Activated CD4-positive, alpha-beta T cell treated with anti-CD3 and anti-CD28 coated beads for 36 hours (primary cell): ENCODE data around the gene PIH1D2. TPM values are rescaled to one million over a fixed set of nuclear protein-coding genes. Genes with fewer than 3 reads are reported as not detected.
"Not testable (repeated sequence)": the region's sequence is repeated elsewhere in the genome, so short reads cannot be mapped to it uniquely, and the experiment has no call there.

ENCODE experiments used
- ATAC-seq: fragments of 200-7000 bp; cut with Tn5 transposase; one replicate; pipeline ENCODE4 v1.10.0; 2021; ENCODE audit warnings: mild to moderate bottlenecking, moderate library complexity
- CTCF ChIA-PET: fragments of 350-600 bp; sonication (Branson Sonifier 250); formaldehyde crosslinking; loops from one replicate; lab custom pipeline; 2021; ENCODE audit warnings: antibody characterized with exemption; lab: Charles Lee
- POLR2A ChIA-PET: fragments of 350-600 bp; sonication (Branson Sonifier 250); formaldehyde crosslinking; loops from one replicate; lab custom pipeline; 2021; ENCODE audit warnings: antibody characterized with exemption, inconsistent platforms; lab: Charles Lee
- DNase-seq: peaks from one replicate; pipeline ENCODE4 v3.0.0-alpha.2; 2020
- H3K27ac Mint-ChIP-seq: one replicate; pipeline ENCODE4 v1.8.0; 2021; ENCODE audit warnings: mixed read lengths
- H3K27me3 Mint-ChIP-seq: one replicate; pipeline ENCODE4 v1.8.0; 2021; ENCODE audit warnings: mixed read lengths
- H3K36me3 Mint-ChIP-seq: one replicate; pipeline ENCODE4 v1.8.0; 2021; ENCODE audit warnings: low read depth, mixed read lengths
- H3K4me1 Mint-ChIP-seq: one replicate; pipeline ENCODE4 v1.8.0; 2021; ENCODE audit warnings: mixed read lengths
- H3K4me3 Mint-ChIP-seq: one replicate; pipeline ENCODE4 v1.8.0; 2021; ENCODE audit warnings: mild to moderate bottlenecking, moderate library complexity, mixed read lengths
- H3K9me3 Mint-ChIP-seq: one replicate; pipeline ENCODE4 v1.8.0; 2021; ENCODE audit warnings: low read depth, mixed read lengths
- intact Hi-C, 2 experiments: fragments of 100-400 bp; cut with DNase I in 1 of 2; cut with micrococcal nuclease in 1 of 2; formaldehyde crosslinking; loops; one replicate each; pipeline versions ENCODE4 v1.14.2 to v1.15.1; 2022 to 2024; cut with DNase I, micrococcal nuclease
- total RNA-seq, 2 experiments: library from RNA; stranded (reverse); gene quantifications; one replicate each; pipeline ENCODE4 v1.2.3, GENCODE V29; 2021

Gene PIH1D2
- total RNA-seq, 2 experiments from 2014 or later, result 0.57 to 0.61 TPM

DNA sequence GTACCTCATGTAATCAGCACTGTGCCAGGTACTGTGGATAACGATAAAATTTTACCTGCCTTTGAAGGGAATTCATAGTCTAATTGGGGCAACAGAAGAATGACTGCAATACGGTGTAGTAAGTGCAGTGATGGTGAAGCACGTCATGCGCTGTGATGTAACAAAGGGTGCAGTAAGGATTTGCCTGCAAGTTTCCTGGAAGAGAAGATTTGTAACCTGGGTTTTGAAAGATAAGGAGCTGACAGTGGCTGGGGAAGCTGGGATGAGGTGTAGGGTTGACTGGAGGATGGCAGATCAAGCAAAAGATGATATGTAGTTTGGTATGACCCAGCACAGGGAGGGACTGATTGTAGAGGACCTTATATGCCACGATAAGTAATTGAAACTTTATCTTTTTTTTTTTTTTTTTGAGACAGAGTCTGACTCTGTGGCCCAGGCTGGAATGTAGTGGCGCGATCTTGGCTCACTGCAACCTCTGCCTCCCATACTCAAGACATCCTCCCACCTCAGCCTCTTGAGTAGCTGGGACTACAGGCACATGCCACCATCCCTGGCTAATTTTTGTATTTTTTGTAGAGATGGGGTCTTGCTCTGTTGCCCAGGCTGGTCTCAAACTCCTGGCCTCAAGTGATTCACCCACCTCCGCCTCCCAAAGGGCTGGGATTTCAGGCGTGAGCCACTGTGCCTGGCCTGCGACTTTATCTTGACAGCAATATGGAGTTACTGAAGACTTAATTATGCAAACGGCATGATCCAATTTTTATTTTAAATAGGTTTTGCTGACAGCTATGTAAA lies 24.1 kb upstream of the PIH1D2 start:
- Mint-ChIP-seq H3K27me3 (no peaks in the 10 kb centered on the region), H3K36me3 (peaks cover 12% of the 10 kb centered on the region), H3K9me3 (no peaks in the 10 kb centered on the region), H3K27ac (no peak overlapping the region), H3K4me3 (no peak overlapping the region), H3K4me1 (no peaks in the 10 kb centered on the region)
- ChIA-PET CTCF (interaction anchor here (0.8 to 1.0 kb wide), 2 partner anchors 15 to 16 kb away, joined by 3 to 6 read pairs; no protein-coding TSS in a partner anchor), POLR2A (no interaction called here)
- DNase-seq (no peak), ATAC-seq (no peak)
- intact Hi-C loops, result no loop called here

DNA sequence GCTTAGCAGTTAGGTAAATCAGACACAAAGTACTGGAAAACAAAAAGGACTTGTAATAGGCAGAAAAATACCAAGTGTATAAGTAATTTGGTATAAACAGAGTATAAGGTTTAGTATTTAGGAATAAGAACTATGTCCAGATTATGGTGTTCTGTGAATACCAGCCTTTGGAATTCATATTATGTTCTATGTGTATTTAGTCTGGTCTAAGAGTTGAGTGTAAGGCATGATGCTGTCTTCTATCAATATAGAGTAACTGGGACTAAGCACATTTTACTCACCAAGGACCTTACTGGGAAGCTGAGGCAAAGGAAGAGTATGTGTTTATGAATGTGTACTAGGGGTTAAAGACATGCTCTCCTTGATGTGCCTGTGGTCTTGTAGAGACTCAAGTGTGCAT lies 22.4 kb upstream of the PIH1D2 start:
- Mint-ChIP-seq H3K9me3 (no peaks in the 10 kb centered on the region), H3K27me3 (no peaks in the 10 kb centered on the region), H3K27ac (no peak overlapping the region), H3K36me3 (peaks cover 26% of the 10 kb centered on the region), H3K4me3 (no peak overlapping the region), H3K4me1 (no peaks in the 10 kb centered on the region)
- ATAC-seq (no peak), DNase-seq (no peak)
- ChIA-PET POLR2A (no interaction called here), CTCF (interaction anchor here (0.7 kb wide), 1 partner anchor 231 kb away, joined by 3 read pairs; no protein-coding TSS in a partner anchor)
- intact Hi-C loops, result no loop called here

DNA sequence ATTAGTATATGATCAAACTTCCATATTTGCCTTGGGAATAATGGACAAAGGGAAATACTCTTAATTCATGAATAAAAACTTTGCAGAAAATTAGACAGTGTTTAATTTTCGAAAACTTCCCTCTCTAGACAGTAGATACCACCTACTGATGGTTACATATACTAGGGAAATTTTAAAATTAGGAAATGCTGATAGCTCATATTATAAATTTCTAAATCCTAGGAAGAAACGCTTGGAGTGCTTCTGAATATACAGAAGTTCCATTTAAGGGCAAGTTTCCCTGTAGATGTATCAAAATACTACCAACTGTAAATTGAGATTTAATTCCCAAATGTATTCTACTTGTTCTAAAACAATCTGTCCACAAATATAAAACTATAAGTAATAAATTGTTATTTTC lies 21.5 kb upstream of the PIH1D2 start:
- intact Hi-C loops, H3K27me3 Mint-ChIP-seq, CTCF ChIA-PET, H3K4me3 Mint-ChIP-seq, POLR2A ChIA-PET, H3K4me1 Mint-ChIP-seq, H3K27ac Mint-ChIP-seq, ATAC-seq, H3K9me3 Mint-ChIP-seq, DNase-seq: not testable (repeated sequence)
- H3K36me3 Mint-ChIP-seq, result peaks cover 29% of the 10 kb centered on the region

DNA sequence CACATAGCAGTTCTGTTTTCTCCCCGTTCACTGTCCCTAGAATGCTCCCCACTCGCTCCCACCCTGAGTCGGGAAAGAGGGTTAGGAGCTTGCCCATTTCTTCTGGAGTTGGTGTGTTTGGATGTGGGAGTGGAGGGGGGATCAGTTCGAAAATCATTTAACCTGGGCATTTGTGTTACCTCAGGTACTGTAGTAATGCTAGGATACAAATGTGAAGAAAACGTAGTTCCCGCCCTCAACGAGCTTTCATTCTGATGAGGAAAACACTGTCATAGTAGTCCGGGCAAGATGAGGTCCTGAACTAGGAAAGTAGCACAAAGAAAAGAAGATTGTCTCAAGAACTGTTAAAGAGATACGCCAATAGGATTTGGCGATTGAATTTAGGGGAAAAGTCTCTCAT lies 13.4 kb upstream of the PIH1D2 start:
- H3K4me3 Mint-ChIP-seq, result peak overlapping the region; percentile 97
- ATAC-seq, result no peak
- ChIA-PET POLR2A (no interaction called here), CTCF (interaction anchor here (0.6 to 1.4 kb wide), 6 partner anchors 71 to 216 kb away, joined by 3 to 6 read pairs (median 3); no protein-coding TSS in a partner anchor)
- H3K9me3 Mint-ChIP-seq, result no peaks in the 10 kb centered on the region
- H3K4me1 Mint-ChIP-seq, result peaks cover 61% of the 10 kb centered on the region
- peaks cover 77% of the 10 kb centered on the region for H3K36me3 Mint-ChIP-seq
- intact Hi-C loops, result loop anchor here (2.0 to 10.0 kb wide), 7 partner anchors 30 to 1225 kb away; partner anchors contain the start of genes ALG9 (in 1 of the 2), DLAT (in 1 of the 2), PPP2R1B (in 1 of the 2) and SIK2 (in 1 of the 2)
- no peak for DNase-seq
- peak overlapping the region; percentile 93 for H3K27ac Mint-ChIP-seq
- no peaks in the 10 kb centered on the region for H3K27me3 Mint-ChIP-seq

DNA sequence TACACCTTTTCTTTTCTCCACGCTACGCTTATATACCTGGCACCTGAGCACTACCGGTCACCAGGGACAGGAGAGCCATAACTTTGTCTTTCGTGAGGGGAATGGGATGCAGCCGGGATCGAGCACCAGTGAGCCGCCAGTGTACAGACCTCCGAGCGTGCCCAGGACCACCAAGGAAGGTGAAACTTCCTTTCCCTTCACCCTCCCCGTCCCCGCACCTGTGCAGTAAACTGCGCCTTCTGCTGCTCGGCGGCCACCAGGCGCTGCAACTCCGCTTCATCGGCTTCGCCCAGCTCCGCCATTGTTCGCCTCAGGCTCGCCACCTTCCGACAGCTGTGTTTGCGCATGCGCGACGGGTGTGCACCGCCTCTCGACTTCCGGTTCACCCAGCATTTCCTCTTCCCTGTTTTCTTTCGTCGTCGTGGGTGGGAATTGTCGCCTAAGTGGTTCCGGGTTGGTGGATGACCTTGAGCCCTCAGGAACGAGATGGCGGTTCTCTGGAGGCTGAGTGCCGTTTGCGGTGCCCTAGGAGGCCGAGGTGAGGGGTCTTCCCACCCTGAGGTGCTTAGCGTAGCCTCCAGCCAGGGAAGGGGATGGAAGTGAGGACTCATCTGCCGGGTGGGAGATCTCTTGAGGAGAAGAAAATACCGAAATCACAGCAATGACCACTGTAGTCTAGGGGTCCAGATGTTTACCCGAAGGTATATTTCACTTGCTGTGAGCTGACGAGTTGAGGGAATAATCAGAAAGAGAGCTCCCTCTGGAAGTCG lies 12.8 kb upstream of the PIH1D2 start, which contains the start of the genes SDHD and TIMM8B:
SDHD (plus strand) TSS at position 452 of the 770 bp plus-strand sequence; CDS start at position 487, 35 bp downstream.
TIMM8B (minus strand) TSS at position 335 of the 770 bp plus-strand sequence; CDS start at position 302, 33 bp downstream.
- Mint-ChIP-seq H3K27ac (peak within 1 kb of the TSS; percentile 93), H3K4me3 (peak within 1 kb of the TSS; percentile 97), H3K27me3 (no peaks in the 10 kb centered on the region), H3K36me3 (peaks cover 74% of the 10 kb centered on the region), H3K9me3 (no peaks in the 10 kb centered on the region), H3K4me1 (peaks cover 63% of the 10 kb centered on the region)
- ATAC-seq (peak; percentile 86), DNase-seq (peak; percentile 97)
- CTCF ChIA-PET, result interaction anchor here (0.5 to 1.4 kb wide), 7 partner anchors 70 to 216 kb away, joined by 3 to 6 read pairs (median 3); partner anchors contain the start of gene ALG9
- intact Hi-C loops, result loop anchor here (1.0 to 10.0 kb wide), 13 partner anchors 12 to 1226 kb away; partner anchors contain the start of genes CFAP68 (in 2 of the 2), DLAT (in 2 of the 2), FDXACB1 (in 2 of the 2) and NKAPD1 (in 2 of the 2)
- POLR2A ChIA-PET, result no interaction called here

DNA sequence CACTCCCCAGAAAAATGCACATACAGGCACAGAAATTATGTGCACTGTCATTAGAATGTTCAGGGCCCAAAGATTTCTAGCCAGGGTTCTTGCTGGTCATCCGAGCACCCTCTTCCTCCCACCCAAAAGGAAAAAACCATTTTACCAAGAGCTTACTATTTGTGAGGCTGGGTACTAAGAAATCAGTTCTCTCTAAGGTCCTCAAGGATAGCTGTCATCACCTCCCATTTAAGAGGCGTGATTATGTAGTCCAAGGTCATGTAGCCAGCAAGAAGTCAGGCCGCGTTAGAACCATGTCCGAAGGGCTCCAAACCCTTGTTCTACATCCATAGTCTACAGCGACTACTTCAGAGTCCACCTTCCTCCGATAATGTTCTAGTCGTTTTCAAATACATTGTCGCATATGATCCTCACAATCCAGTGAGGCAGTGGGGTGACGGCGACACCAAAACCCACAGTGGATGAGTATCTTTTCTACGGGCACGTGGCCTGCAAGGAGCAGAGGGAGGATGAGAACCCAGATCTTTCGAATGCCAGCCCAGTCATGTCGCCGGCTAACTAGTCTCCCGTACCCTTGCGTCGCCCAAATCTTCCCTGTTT lies 12.1 kb upstream of the PIH1D2 start:
- ATAC-seq (peak; percentile 63), DNase-seq (peak; percentile 70)
- Mint-ChIP-seq H3K4me1 (peaks cover 64% of the 10 kb centered on the region), H3K27me3 (no peaks in the 10 kb centered on the region), H3K27ac (peak overlapping the region; percentile 93), H3K4me3 (peak overlapping the region; percentile 97), H3K9me3 (no peaks in the 10 kb centered on the region), H3K36me3 (peaks cover 70% of the 10 kb centered on the region)
- intact Hi-C loops, result loop anchor here (1.0 to 10.0 kb wide), 13 partner anchors 12 to 1226 kb away; partner anchors contain the start of genes CFAP68 (in 2 of the 2), DLAT (in 2 of the 2), FDXACB1 (in 2 of the 2) and NKAPD1 (in 2 of the 2)
- ChIA-PET POLR2A (no interaction called here), CTCF (interaction anchor here (0.5 to 1.4 kb wide), 5 partner anchors 151 to 319 kb away, joined by 3 to 5 read pairs (median 4); partner anchors contain the start of gene ALG9)

DNA sequence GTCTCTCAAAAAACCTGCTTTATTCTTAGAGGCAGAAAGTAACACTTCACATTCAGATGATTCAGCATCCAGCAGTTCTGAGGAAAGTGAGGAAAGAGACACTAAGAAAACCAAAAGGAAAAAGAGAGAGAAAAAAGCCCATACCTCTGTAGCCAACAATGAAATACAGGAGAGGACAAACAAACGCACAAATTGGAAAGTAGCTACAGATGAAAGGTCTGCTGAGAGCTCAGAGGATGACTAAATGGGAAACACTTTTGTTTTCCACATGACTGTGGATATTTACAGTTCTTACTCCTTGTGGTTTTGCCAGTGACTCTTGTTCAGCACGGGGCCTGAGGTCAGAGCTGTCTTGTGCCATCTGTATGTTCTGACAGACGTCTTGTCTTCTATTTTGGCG lies 8.9 kb upstream of the PIH1D2 start:
- intact Hi-C loops, result loop anchor here (1.0 to 10.0 kb wide), 4 partner anchors 8 to 202 kb away; partner anchors contain the start of genes NKAPD1 (in 1 of the 2) and PIH1D2 (in 1 of the 2)
- DNase-seq, result peak; percentile 65
- Mint-ChIP-seq H3K4me1 (peaks cover 43% of the 10 kb centered on the region), H3K27ac (peak overlapping the region; percentile 65), H3K4me3 (no peak overlapping the region), H3K27me3 (no peaks in the 10 kb centered on the region), H3K9me3 (no peaks in the 10 kb centered on the region), H3K36me3 (peaks cover 66% of the 10 kb centered on the region)
- ChIA-PET POLR2A (interaction anchor here (0.6 to 1.0 kb wide), 5 partner anchors 8 to 316 kb away, joined by 3 to 6 read pairs (median 3); partner anchors contain the start of gene NKAPD1), CTCF (interaction anchor here (0.6 to 1.8 kb wide), 7 partner anchors 25 to 240 kb away, joined by 3 to 7 read pairs (median 4); partner anchors contain the start of gene ALG9)
- ATAC-seq, result peak; percentile 55

DNA sequence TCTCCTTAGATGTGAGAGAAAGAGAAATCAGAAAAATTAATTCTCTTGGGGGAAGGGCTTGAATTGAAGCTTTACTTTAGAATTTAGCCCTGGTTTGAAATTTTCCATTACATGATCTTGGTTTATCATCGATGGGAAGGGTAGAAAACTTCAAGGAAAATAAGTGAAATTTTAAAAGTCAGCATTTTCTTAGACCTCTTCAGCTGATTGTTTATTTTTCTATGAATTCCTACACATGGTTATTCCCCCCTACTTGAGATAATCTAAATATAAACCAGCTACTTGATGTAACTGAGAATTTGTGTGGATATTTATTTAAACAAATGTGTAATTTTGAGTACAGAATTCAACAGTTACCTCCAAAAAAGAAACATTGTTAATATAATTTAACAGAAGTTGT lies 10.9 kb downstream of the PIH1D2 start:
- no peak overlapping the region for H3K27ac Mint-ChIP-seq
- H3K27me3 Mint-ChIP-seq, result no peaks in the 10 kb centered on the region
- ChIA-PET POLR2A (no interaction called here), CTCF (interaction anchor here (0.6 kb wide), 1 partner anchor 14 kb away, joined by 3 read pairs; no protein-coding TSS in a partner anchor)
- intact Hi-C loops, result no loop called here
- H3K4me1 Mint-ChIP-seq, result peaks cover 1% of the 10 kb centered on the region
- H3K36me3 Mint-ChIP-seq, result peaks cover 22% of the 10 kb centered on the region
- no peak for ATAC-seq
- no peaks in the 10 kb centered on the region for H3K9me3 Mint-ChIP-seq
- H3K4me3 Mint-ChIP-seq, result no peak overlapping the region
- DNase-seq, result no peak

DNA sequence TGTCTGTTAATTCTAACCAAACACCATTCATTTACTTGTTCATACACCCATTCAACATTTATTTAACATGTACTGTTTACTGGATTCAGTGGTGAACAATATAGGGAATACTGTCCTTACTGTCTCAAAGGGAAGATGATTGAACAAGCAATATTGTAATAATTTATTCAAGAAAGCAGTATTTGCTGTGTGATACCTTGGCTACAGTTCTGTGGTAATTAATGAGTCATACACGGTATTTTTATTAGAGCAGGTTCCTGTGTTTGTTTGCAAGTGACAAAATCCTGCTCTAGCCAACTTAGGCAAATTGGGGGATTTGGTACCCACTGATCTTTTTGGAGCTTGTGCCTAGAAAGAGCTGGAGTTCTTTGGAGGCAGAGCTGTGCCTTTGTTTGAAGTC lies 15.7 kb downstream of the PIH1D2 start:
- H3K4me3 Mint-ChIP-seq, result no peak overlapping the region
- H3K27me3 Mint-ChIP-seq, result no peaks in the 10 kb centered on the region
- CTCF ChIA-PET, result interaction anchor here (1.6 kb wide), 1 partner anchor 18 kb away, joined by 5 read pairs; no protein-coding TSS in a partner anchor
- H3K27ac Mint-ChIP-seq, result no peak overlapping the region
- peaks cover 46% of the 10 kb centered on the region for H3K36me3 Mint-ChIP-seq
- ATAC-seq (no peak), DNase-seq (no peak)
- peaks cover 19% of the 10 kb centered on the region for H3K4me1 Mint-ChIP-seq
- intact Hi-C loops, result loop anchor here in 1 of 2 experiments (10.0 kb wide), 1 partner anchor 123 kb away; the partner anchor contains the start of gene DIXDC1
- POLR2A ChIA-PET, result no interaction called here
- no peaks in the 10 kb centered on the region for H3K9me3 Mint-ChIP-seq

DNA sequence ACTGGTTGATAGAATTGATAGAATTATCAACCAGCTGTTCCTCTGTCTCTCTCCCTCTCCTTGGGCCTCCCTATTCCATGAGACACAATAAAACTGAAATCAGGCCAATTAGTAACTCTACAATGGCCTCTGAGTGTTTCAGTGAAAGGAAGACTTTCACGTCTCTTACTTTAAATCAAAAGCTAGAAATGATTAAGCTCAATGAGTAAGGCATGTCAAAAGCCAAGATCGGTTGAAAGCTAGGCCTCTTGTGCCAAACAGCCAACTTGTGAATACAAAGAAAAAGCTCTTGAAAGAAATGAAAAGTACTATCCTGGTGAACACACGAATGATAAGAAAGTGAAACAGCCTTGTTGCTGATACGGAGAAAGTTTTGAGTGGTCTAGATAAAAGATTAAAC lies 16.6 kb downstream of the PIH1D2 start:
- H3K27me3 Mint-ChIP-seq, result no peaks in the 10 kb centered on the region
- DNase-seq (peak; percentile 34), ATAC-seq (peak; percentile 91)
- intact Hi-C loops, result loop anchor here (1.0 to 10.0 kb wide), 4 partner anchors 17 to 122 kb away; partner anchors contain the start of genes DIXDC1 (in 1 of the 2), NKAPD1 (in 1 of the 2), PIH1D2 (in 1 of the 2) and SDHD (in 1 of the 2)
- POLR2A ChIA-PET, result interaction anchor here (0.7 to 1.1 kb wide), 3 partner anchors 26 to 130 kb away, joined by 4 to 6 read pairs (median 4); no protein-coding TSS in a partner anchor
- CTCF ChIA-PET, result interaction anchor here (0.8 to 1.6 kb wide), 5 partner anchors 13 to 186 kb away, joined by 3 to 5 read pairs (median 4); partner anchors contain the start of gene ALG9
- H3K9me3 Mint-ChIP-seq, result no peaks in the 10 kb centered on the region
- H3K4me1 Mint-ChIP-seq, result peaks cover 19% of the 10 kb centered on the region
- peaks cover 47% of the 10 kb centered on the region for H3K36me3 Mint-ChIP-seq
- H3K4me3 Mint-ChIP-seq, result peak overlapping the region; percentile 2
- peak overlapping the region; percentile 81 for H3K27ac Mint-ChIP-seq
